NCI-H1092 (cell line): ENCODE data around the gene TK2.
"Not testable (repeated sequence)": the region's sequence is repeated elsewhere in the genome, so short reads cannot be mapped to it uniquely, and the experiment has no call there.

Source experiments
- DNase-seq: peaks from one replicate; lab custom pipeline; 2025; lab: John Stamatoyannopoulos, UW

The TK2 gene

GRCh38 chr16:66503030-66503429, 46.9 kb downstream of the TK2 start:
- DNase-seq = no peak

- DNase-seq = no peak
Measured at GRCh38 chr16:66502020-66502913, 47.7 kb downstream of the TK2 start.

GRCh38 chr16:66501563-66501962, 48.4 kb downstream of the TK2 start:
- not testable (repeated sequence) for DNase-seq

GRCh38 chr16:66497921-66498320, 52.0 kb downstream of the TK2 start:
- DNase-seq = not testable (repeated sequence)

GRCh38 chr16:66496226-66496625, 53.7 kb downstream of the TK2 start:
- DNase-seq = not testable (repeated sequence)

GRCh38 chr16:66495440-66495839, 54.5 kb downstream of the TK2 start:
- DNase-seq = no peak

- DNase-seq = no peak
Measured at GRCh38 chr16:66494916-66495315, 55.0 kb downstream of the TK2 start.

GRCh38 chr16:66493490-66494401, 56.2 kb downstream of the TK2 start:
- DNase-seq = no peak

- DNase-seq = no peak
Measured at GRCh38 chr16:66491716-66492064, 58.2 kb downstream of the TK2 start.

GRCh38 chr16:66490774-66491715, 58.9 kb downstream of the TK2 start:
- DNase-seq = no peak

- no peak for DNase-seq
Measured at GRCh38 chr16:66489818-66490217, 60.1 kb downstream of the TK2 start.

GRCh38 chr16:66489385-66489784, 60.5 kb downstream of the TK2 start:
- DNase-seq = no peak

- no peak for DNase-seq
Measured at GRCh38 chr16:66488505-66488904, 61.4 kb downstream of the TK2 start.

GRCh38 chr16:66487580-66488275, 62.2 kb downstream of the TK2 start:
- DNase-seq = no peak

GRCh38 chr16:66486773-66487579, 62.9 kb downstream of the TK2 start:
- no peak for DNase-seq

- no peak for DNase-seq
Measured at GRCh38 chr16:66486199-66486772, 63.6 kb downstream of the TK2 start.

- no peak for DNase-seq
Measured at GRCh38 chr16:66485376-66485775, 64.5 kb downstream of the TK2 start.

GRCh38 chr16:66484453-66485213, 65.3 kb downstream of the TK2 start:
- DNase-seq = no peak
